Activated naive CD4-positive, alpha-beta T cell treated with anti-CD3 and anti-CD28 coated beads, Interleukin-2, amount 50 U/mL, for 24 hours (primary cell): ENCODE measurements around the gene ETHE1.
A peak's percentile ranks its signal among the peaks of the same experiment; 100 is the strongest.
"Not testable (repeated sequence)": the region's sequence is repeated elsewhere in the genome, so short reads cannot be mapped to it uniquely, and the experiment has no call there.

ENCODE experiments used
- H3K27ac Mint-ChIP-seq: one replicate; pipeline ENCODE4 v1.8.0; 2021; ENCODE audit warnings: mild to moderate bottlenecking, mixed read lengths
- H3K27me3 Mint-ChIP-seq: one replicate; pipeline ENCODE4 v1.8.0; 2021; ENCODE audit warnings: mixed read lengths
- H3K36me3 Mint-ChIP-seq: one replicate; pipeline ENCODE4 v1.8.0; 2021; ENCODE audit warnings: mixed read lengths
- H3K4me1 Mint-ChIP-seq: one replicate; pipeline ENCODE4 v1.8.0; 2021; ENCODE audit warnings: mixed read lengths
- H3K4me3 Mint-ChIP-seq: one replicate; pipeline ENCODE4 v1.8.0; 2021; ENCODE audit warnings: mild to moderate bottlenecking, mixed read lengths
- H3K9me3 Mint-ChIP-seq: one replicate; pipeline ENCODE4 v1.8.0; 2021; ENCODE audit warnings: mixed read lengths

ETHE1 gene

GRCh38 chr19:43534816-43535761, 8.1 kb upstream of the ETHE1 start:
- Mint-ChIP-seq H3K4me1 (peaks cover 25% of the 10 kb centered on the region), H3K27me3 (no peaks in the 10 kb centered on the region), H3K36me3 (peaks cover 19% of the 10 kb centered on the region), H3K9me3 (peaks cover 4% of the 10 kb centered on the region), H3K4me3 (peak overlapping the region; percentile 58), H3K27ac (peak overlapping the region; percentile 51)

- H3K27me3 Mint-ChIP-seq = no peaks in the 10 kb centered on the region
Observed at GRCh38 chr19:43534305-43534815, 7.4 kb upstream of the ETHE1 start.

GRCh38 chr19:43533546-43534304, 6.7 kb upstream of the ETHE1 start:
- Mint-ChIP-seq H3K4me1 (peaks cover 25% of the 10 kb centered on the region), H3K9me3 (no peaks in the 10 kb centered on the region), H3K27ac (peak overlapping the region; percentile 97), H3K27me3 (no peaks in the 10 kb centered on the region), H3K4me3 (peak overlapping the region; percentile 92), H3K36me3 (peaks cover 10% of the 10 kb centered on the region)

More at GRCh38 chr19:43534305-43534815, 7.4 kb upstream of the ETHE1 start:
- peak overlapping the region; percentile 92 for H3K4me3 Mint-ChIP-seq
- H3K27ac Mint-ChIP-seq = peak overlapping the region; percentile 97
- peaks cover 15% of the 10 kb centered on the region for H3K36me3 Mint-ChIP-seq
- H3K9me3 Mint-ChIP-seq = peaks cover 4% of the 10 kb centered on the region
- peaks cover 25% of the 10 kb centered on the region for H3K4me1 Mint-ChIP-seq

- peak within 1 kb of the TSS; percentile 92 for H3K4me3 Mint-ChIP-seq
- H3K27ac Mint-ChIP-seq = peak within 1 kb of the TSS; percentile 97
- no peaks in the 10 kb centered on the region for H3K9me3 Mint-ChIP-seq
- H3K4me1 Mint-ChIP-seq = peaks cover 25% of the 10 kb centered on the region
- H3K27me3 Mint-ChIP-seq = no peaks in the 10 kb centered on the region
- peaks cover 4% of the 10 kb centered on the region for H3K36me3 Mint-ChIP-seq
Observed at GRCh38 chr19:43532962-43533545, 6.1 kb upstream of the ETHE1 start, which contains the start of gene ZNF575. TSS of gene ZNF575 (plus strand) at chr19:43533188. CDS start at chr19:43534423, 1,235 bp downstream.

GRCh38 chr19:43532571-43532961, 5.6 kb upstream of the ETHE1 start:
- peaks cover 4% of the 10 kb centered on the region for H3K36me3 Mint-ChIP-seq
- peak overlapping the region; percentile 92 for H3K4me3 Mint-ChIP-seq
- H3K27ac Mint-ChIP-seq = peak overlapping the region; percentile 84
- no peaks in the 10 kb centered on the region for H3K27me3 Mint-ChIP-seq
- H3K4me1 Mint-ChIP-seq = peaks cover 25% of the 10 kb centered on the region
- H3K9me3 Mint-ChIP-seq = no peaks in the 10 kb centered on the region

GRCh38 chr19:43527860-43528622, 1.0 kb upstream of the ETHE1 start:
- H3K27me3 Mint-ChIP-seq = no peaks in the 10 kb centered on the region
- H3K9me3 Mint-ChIP-seq = no peaks in the 10 kb centered on the region
- H3K27ac Mint-ChIP-seq = peak overlapping the region; percentile 8
- no peak overlapping the region for H3K4me3 Mint-ChIP-seq
- H3K4me1 Mint-ChIP-seq = peaks cover 26% of the 10 kb centered on the region
- no peaks in the 10 kb centered on the region for H3K36me3 Mint-ChIP-seq

- Mint-ChIP-seq H3K9me3 (no peaks in the 10 kb centered on the region), H3K27ac (peak overlapping the region; percentile 83), H3K4me3 (peak overlapping the region; percentile 96), H3K4me1 (peaks cover 21% of the 10 kb centered on the region), H3K36me3 (no peaks in the 10 kb centered on the region), H3K27me3 (no peaks in the 10 kb centered on the region)
Observed at GRCh38 chr19:43525836-43526771, 897 bp downstream of the ETHE1 start.

- Mint-ChIP-seq H3K4me3 (peak overlapping the region; percentile 96), H3K27ac (peak overlapping the region; percentile 83), H3K9me3 (no peaks in the 10 kb centered on the region), H3K36me3 (no peaks in the 10 kb centered on the region), H3K4me1 (peaks cover 21% of the 10 kb centered on the region), H3K27me3 (no peaks in the 10 kb centered on the region)
Observed at GRCh38 chr19:43524922-43525835, 1.8 kb downstream of the ETHE1 start.

- not testable (repeated sequence) for H3K27ac Mint-ChIP-seq, H3K27me3 Mint-ChIP-seq, H3K9me3 Mint-ChIP-seq, H3K36me3 Mint-ChIP-seq, H3K4me3 Mint-ChIP-seq
- peaks cover 27% of the 10 kb centered on the region for H3K4me1 Mint-ChIP-seq
Observed at GRCh38 chr19:43523696-43524095, 3.3 kb downstream of the ETHE1 start.

- H3K9me3 Mint-ChIP-seq = no peaks in the 10 kb centered on the region
- H3K4me3 Mint-ChIP-seq = no peak overlapping the region
- H3K27me3 Mint-ChIP-seq = no peaks in the 10 kb centered on the region
- peak overlapping the region; percentile 83 for H3K27ac Mint-ChIP-seq
- H3K36me3 Mint-ChIP-seq = no peaks in the 10 kb centered on the region
- peaks cover 29% of the 10 kb centered on the region for H3K4me1 Mint-ChIP-seq
Observed at GRCh38 chr19:43522929-43523328, 4.1 kb downstream of the ETHE1 start.

GRCh38 chr19:43519436-43520088, 7.4 kb downstream of the ETHE1 start:
- peak overlapping the region; percentile 1 for H3K4me3 Mint-ChIP-seq
- H3K27ac Mint-ChIP-seq = peak overlapping the region; percentile 5
- no peaks in the 10 kb centered on the region for H3K36me3 Mint-ChIP-seq
- no peaks in the 10 kb centered on the region for H3K27me3 Mint-ChIP-seq
- peaks cover 16% of the 10 kb centered on the region for H3K4me1 Mint-ChIP-seq
- H3K9me3 Mint-ChIP-seq = no peaks in the 10 kb centered on the region

- no peak overlapping the region for H3K27ac Mint-ChIP-seq
- no peaks in the 10 kb centered on the region for H3K36me3 Mint-ChIP-seq
- peaks cover 12% of the 10 kb centered on the region for H3K4me1 Mint-ChIP-seq
- H3K9me3 Mint-ChIP-seq = no peaks in the 10 kb centered on the region
- H3K27me3 Mint-ChIP-seq = no peaks in the 10 kb centered on the region
- no peak overlapping the region for H3K4me3 Mint-ChIP-seq
Observed at GRCh38 chr19:43518051-43518450, 8.9 kb downstream of the ETHE1 start.

- not testable (repeated sequence) for H3K4me1 Mint-ChIP-seq, H3K4me3 Mint-ChIP-seq, H3K36me3 Mint-ChIP-seq, H3K9me3 Mint-ChIP-seq, H3K27me3 Mint-ChIP-seq
- H3K27ac Mint-ChIP-seq = peak overlapping the region; percentile 68
Observed at GRCh38 chr19:43512399-43512798, 14.6 kb downstream of the ETHE1 start.
